Activated naive CD4-positive, alpha-beta T cell treated with anti-CD3 and anti-CD28 coated beads, Interleukin-2, amount 50 U/mL, for 24 hours (primary cell): Measurements from ENCODE around the gene ATG101.

Experiments
- H3K27ac Mint-ChIP-seq: one replicate; pipeline ENCODE4 v1.8.0; 2021; ENCODE audit warnings: mild to moderate bottlenecking, mixed read lengths
- H3K27me3 Mint-ChIP-seq: one replicate; pipeline ENCODE4 v1.8.0; 2021; ENCODE audit warnings: mixed read lengths
- H3K36me3 Mint-ChIP-seq: one replicate; pipeline ENCODE4 v1.8.0; 2021; ENCODE audit warnings: mixed read lengths
- H3K4me1 Mint-ChIP-seq: one replicate; pipeline ENCODE4 v1.8.0; 2021; ENCODE audit warnings: mixed read lengths
- H3K4me3 Mint-ChIP-seq: one replicate; pipeline ENCODE4 v1.8.0; 2021; ENCODE audit warnings: mild to moderate bottlenecking, mixed read lengths
- H3K9me3 Mint-ChIP-seq: one replicate; pipeline ENCODE4 v1.8.0; 2021; ENCODE audit warnings: mixed read lengths

Gene ATG101

GRCh38 chr12:52122904-52123303 is 53.1 kb downstream of the ATG101 start:
- Mint-ChIP-seq H3K27me3 (peaks cover 6% of the 10 kb centered on the region), H3K9me3 (no peaks in the 10 kb centered on the region), H3K4me1 (no peaks in the 10 kb centered on the region), H3K4me3 (no peak overlapping the region), H3K27ac (no peak overlapping the region), H3K36me3 (no peaks in the 10 kb centered on the region)

GRCh38 chr12:52123487-52124186 is 53.9 kb downstream of the ATG101 start:
- H3K9me3 Mint-ChIP-seq, result no peaks in the 10 kb centered on the region
- peaks cover 6% of the 10 kb centered on the region for H3K27me3 Mint-ChIP-seq
- no peaks in the 10 kb centered on the region for H3K4me1 Mint-ChIP-seq
- H3K36me3 Mint-ChIP-seq, result no peaks in the 10 kb centered on the region
- no peak overlapping the region for H3K4me3 Mint-ChIP-seq
- no peak overlapping the region for H3K27ac Mint-ChIP-seq

- Mint-ChIP-seq H3K27me3 (peaks cover 3% of the 10 kb centered on the region), H3K4me1 (no peaks in the 10 kb centered on the region), H3K36me3 (no peaks in the 10 kb centered on the region), H3K4me3 (no peak overlapping the region), H3K9me3 (no peaks in the 10 kb centered on the region), H3K27ac (no peak overlapping the region)
These were observed 55.7 kb downstream of the ATG101 start for GRCh38 chr12:52125476-52125900.

- peak overlapping the region; percentile 23 for H3K27ac Mint-ChIP-seq
- H3K27me3 Mint-ChIP-seq, result peaks cover 3% of the 10 kb centered on the region
- H3K9me3 Mint-ChIP-seq, result no peaks in the 10 kb centered on the region
- H3K4me3 Mint-ChIP-seq, result no peak overlapping the region
- no peaks in the 10 kb centered on the region for H3K36me3 Mint-ChIP-seq
- H3K4me1 Mint-ChIP-seq, result no peaks in the 10 kb centered on the region
These were observed 56.3 kb downstream of the ATG101 start for GRCh38 chr12:52126050-52126604.
